K562 (cell line): Measurements from ENCODE around the gene PAM.

Experiments
- EHMT2 ChIP-seq: fragments of 450-650 bp; IDR thresholded peaks from 2 replicates; pipeline ENCODE4 v1.6.1; 2018; ENCODE audit warnings: antibody characterized with exemption
- NR2F6 ChIP-seq: fragments of 450-650 bp; formaldehyde crosslinking; IDR thresholded peaks from 2 replicates; pipeline ENCODE4 v1.4.0; 2020; ENCODE audit warnings: mild to moderate bottlenecking
- POLR2AphosphoS5 ChIP-seq: IDR thresholded peaks from 2 replicates; pipeline ENCODE4 v1.6.1; 2011; ENCODE audit warnings: mild to moderate bottlenecking, low read depth, low read length, moderate library complexity; ENCODE audit not compliant: control insufficient read depth, insufficient read depth
- TBL1XR1 ChIP-seq, 2 experiments: IDR thresholded peaks; 2 replicates each; pipeline ENCODE4 v1.6.1; 2012; ENCODE audit warnings: improper control_type of control experiment in 2 of 2, low read length in 2 of 2, mild to moderate bottlenecking in 1 of 2
- ZNF133 ChIP-seq: fragments of 250-450 bp; sonication (Bioruptor Pico); IDR thresholded peaks from 2 replicates; pipeline ENCODE4 v1.4.0; 2020; ENCODE audit warnings: mild to moderate bottlenecking
- ZNF778 ChIP-seq: fragments of 450-650 bp; formaldehyde crosslinking; IDR thresholded peaks from 2 replicates; pipeline ENCODE4 v1.4.0; 2020; ENCODE audit warnings: mild to moderate bottlenecking, moderate library complexity
- TF ChIP-seq, protein P1 (sequence below), 3 experiments: IDR thresholded peaks in 2 of 3; conservative IDR thresholded peaks in 1 of 3; 2 replicates each; pipeline ENCODE4 v1.5.1; 2011 to 2012; ENCODE audit warnings: low read length in 3 of 3, mild to moderate bottlenecking in 3 of 3, control low read depth in 2 of 3, improper control_type of control experiment in 1 of 3, inconsistent platforms in 1 of 3, low read depth in 1 of 3, mixed read lengths in 1 of 3, moderate library complexity in 1 of 3; ENCODE audit not compliant: insufficient read depth in 2 of 3
- TF ChIP-seq, protein P2 (sequence below): fragments of 200-800 bp; sonication (Bioruptor generic); IDR thresholded peaks from 2 replicates; pipeline ENCODE4 v1.6.1; 2017; ENCODE audit warnings: missing genetic modification characterization, missing compliant biosample characterization
- TF ChIP-seq, protein P3 (sequence below): sonication (generic); formaldehyde crosslinking; IDR thresholded peaks from 2 replicates; pipeline ENCODE4 v1.8.1; 2022; ENCODE audit warnings: missing genetic modification reagents

GRCh38 chr5:102770803-102771202 is 15.7 kb downstream of the PAM start:
- TF ChIP-seq, protein P1, sequence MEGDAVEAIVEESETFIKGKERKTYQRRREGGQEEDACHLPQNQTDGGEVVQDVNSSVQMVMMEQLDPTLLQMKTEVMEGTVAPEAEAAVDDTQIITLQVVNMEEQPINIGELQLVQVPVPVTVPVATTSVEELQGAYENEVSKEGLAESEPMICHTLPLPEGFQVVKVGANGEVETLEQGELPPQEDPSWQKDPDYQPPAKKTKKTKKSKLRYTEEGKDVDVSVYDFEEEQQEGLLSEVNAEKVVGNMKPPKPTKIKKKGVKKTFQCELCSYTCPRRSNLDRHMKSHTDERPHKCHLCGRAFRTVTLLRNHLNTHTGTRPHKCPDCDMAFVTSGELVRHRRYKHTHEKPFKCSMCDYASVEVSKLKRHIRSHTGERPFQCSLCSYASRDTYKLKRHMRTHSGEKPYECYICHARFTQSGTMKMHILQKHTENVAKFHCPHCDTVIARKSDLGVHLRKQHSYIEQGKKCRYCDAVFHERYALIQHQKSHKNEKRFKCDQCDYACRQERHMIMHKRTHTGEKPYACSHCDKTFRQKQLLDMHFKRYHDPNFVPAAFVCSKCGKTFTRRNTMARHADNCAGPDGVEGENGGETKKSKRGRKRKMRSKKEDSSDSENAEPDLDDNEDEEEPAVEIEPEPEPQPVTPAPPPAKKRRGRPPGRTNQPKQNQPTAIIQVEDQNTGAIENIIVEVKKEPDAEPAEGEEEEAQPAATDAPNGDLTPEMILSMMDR (IDR thresholded peaks at IDR 0.05 in 2 of 3, conservative IDR thresholded peaks at IDR 0.05 in 1 of 3; ENCODE audit: insufficient read depth in 2 of 3, low read depth in 1 of 3, low read length in 3 of 3): no peak
- TF ChIP-seq ZNF778 (CRISPR knock-in tag): no peak
- TF ChIP-seq, protein P2, sequence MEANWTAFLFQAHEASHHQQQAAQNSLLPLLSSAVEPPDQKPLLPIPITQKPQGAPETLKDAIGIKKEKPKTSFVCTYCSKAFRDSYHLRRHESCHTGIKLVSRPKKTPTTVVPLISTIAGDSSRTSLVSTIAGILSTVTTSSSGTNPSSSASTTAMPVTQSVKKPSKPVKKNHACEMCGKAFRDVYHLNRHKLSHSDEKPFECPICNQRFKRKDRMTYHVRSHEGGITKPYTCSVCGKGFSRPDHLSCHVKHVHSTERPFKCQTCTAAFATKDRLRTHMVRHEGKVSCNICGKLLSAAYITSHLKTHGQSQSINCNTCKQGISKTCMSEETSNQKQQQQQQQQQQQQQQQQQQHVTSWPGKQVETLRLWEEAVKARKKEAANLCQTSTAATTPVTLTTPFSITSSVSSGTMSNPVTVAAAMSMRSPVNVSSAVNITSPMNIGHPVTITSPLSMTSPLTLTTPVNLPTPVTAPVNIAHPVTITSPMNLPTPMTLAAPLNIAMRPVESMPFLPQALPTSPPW (CRISPR knock-in tag): no peak
- TF ChIP-seq, protein P3, sequence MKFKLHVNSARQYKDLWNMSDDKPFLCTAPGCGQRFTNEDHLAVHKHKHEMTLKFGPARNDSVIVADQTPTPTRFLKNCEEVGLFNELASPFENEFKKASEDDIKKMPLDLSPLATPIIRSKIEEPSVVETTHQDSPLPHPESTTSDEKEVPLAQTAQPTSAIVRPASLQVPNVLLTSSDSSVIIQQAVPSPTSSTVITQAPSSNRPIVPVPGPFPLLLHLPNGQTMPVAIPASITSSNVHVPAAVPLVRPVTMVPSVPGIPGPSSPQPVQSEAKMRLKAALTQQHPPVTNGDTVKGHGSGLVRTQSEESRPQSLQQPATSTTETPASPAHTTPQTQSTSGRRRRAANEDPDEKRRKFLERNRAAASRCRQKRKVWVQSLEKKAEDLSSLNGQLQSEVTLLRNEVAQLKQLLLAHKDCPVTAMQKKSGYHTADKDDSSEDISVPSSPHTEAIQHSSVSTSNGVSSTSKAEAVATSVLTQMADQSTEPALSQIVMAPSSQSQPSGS (CRISPR knock-in tag): no peak
- TF ChIP-seq EHMT2: no peak
- TF ChIP-seq NR2F6: no peak
- TF ChIP-seq ZNF133: no peak
- TF ChIP-seq POLR2AphosphoS5: no peak
- no peak for TF ChIP-seq TBL1XR1 (IDR thresholded peaks at IDR 0.05; ENCODE audit: low read length in 2 of 2)
